ENCODE data around the gene TBC1D1.

Gene TBC1D1

DNA sequence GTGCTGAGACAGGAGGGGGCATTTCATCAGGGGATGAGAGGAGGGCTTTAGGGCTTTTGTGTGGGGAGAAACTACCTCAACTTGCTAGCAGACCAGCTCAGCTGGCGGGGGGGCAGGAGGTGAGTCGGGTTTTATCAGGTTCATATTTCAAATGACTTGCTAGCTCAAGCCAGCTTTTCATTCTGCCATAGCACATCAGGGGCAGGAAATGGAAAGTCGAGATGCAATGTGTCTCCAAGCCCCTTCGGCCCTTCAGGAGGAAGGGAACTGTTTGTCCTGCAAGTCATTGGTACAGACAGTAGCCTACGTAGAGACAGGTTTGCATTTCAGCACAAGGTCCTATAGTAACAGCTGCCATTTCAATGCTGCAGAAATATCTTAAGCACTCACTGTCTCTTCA is 263.4 kb downstream of the TBC1D1 start:
- no peak for DNase-seq

DNA sequence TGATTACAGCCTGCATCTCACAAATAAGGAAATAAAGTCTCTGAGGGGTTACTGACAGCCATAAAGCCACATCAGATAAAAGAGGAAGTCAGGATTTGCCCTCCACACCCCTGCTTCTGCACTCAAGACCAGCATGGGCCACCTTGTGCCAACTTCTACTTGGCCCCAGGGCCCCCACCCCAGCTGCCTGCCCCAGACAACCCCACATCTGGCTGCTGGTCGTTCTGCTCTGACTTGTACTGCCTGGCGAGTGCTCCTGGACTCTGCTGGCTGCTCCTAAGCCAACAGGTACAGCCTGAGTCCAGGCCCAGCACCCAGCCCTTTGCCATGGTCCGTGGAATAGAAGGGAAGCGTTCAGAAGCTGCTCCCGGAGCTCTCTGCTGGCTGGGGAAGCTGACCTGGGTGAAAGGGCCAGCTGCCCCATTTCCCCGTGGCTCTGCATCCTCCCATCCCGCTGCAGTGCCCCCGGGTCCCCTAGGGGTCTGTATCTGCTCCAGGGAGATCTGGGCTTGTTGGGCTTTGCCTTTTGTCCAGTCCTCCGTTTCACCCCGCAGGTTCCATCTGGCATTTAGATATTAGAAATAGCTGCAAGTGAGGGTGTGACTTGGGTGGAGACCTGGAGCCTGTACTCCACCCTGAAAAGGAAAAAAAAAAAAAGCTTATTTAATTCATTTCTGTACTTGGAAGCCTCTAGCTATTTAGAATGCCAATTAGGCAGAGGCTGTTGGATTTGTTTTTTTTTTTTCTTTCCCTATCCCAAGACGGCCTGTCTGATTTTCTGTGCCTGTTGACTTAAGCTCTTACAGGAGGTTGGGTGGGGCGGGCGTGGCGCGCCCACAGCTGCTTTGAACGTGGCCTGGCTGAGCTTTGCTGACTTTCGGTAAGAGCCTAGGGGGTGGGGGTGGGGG is 264.1 kb downstream of the TBC1D1 start:
- DNase-seq = no peak

DNA sequence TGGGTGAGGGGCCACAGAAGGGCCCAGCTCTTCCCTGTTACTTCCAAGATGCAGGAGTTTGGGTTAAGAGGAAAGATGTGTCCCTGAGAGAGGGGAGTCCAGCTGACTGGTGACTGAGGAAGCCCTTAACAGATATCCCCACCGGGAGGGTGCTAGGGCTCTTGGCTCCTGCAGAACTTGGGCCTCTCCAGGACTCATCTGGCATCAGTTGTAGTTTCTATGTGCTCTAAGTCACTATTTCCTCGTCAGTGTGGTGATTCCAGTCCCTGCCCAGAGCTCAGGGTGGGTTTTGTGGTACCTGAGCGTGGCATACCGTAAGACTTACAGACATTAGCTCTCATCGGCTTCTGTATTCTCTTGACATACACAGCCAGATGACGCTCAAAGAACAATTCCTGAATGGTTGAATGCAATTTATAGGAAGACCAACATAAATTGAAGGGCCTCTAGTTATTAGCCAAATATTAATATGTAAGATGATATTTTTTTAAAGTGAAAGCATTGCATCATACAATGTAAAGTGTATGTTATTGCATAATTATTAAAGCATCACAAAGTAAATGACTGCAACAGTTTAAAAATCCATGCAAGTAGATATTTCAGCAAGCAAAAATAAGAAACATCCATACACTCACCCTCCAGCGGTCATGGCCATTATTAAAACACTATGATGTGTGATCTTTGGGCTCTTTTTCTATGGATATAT is 264.9 kb downstream of the TBC1D1 start:
- no peak for DNase-seq

DNA sequence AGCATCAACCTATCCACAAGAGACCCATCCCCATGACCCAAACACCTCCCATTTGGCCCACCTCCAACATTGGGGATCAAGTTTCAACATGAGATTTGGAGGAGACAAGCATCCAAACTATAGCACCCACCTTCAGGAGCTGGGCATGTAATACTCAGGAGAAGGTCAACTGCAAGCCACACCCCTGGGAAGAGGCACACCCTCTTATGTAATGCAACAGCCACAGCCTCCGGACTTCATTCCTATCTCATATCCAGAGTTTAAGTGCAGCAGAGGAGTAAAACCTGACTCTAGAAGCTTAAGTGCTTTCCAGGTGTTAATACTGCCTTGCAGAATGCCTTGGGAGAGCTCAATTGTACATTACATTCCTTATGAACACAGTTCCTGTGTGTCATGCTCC is 266.7 kb downstream of the TBC1D1 start:
- DNase-seq = no peak

DNA sequence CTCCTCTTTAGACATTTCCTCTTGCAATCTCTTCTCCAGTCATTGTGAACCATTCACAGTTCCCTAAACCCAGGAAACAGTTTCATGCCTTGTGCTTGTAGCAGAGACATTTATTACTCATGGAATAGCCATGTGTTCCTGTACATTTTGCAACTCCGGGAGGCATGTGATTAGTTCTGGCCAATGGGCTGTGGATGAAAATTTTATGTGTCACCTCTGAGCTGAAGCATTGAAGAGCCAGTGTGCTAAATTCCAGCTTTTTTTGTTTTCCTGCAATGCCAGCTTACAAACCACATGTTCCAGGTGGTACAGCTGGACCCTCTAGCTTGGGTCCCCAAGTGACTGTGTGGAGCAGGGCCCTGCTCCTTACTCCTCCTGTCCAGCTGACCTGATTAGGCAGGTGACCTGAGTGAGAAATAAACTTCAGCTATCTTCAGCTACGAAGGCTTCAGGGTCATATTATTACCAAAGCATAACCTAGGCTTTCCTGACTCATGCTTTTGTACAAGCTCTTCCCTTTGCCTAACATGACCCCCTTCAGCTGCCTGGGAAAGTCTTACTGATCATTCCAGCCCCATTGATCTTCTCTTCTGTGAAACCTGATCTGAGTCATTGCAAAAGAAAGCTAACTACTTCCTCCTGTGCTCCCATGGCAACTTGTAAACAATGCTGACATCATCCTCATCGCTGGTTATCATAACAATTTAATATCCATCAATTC is 269.8 kb downstream of the TBC1D1 start:
- no peak for DNase-seq

DNA sequence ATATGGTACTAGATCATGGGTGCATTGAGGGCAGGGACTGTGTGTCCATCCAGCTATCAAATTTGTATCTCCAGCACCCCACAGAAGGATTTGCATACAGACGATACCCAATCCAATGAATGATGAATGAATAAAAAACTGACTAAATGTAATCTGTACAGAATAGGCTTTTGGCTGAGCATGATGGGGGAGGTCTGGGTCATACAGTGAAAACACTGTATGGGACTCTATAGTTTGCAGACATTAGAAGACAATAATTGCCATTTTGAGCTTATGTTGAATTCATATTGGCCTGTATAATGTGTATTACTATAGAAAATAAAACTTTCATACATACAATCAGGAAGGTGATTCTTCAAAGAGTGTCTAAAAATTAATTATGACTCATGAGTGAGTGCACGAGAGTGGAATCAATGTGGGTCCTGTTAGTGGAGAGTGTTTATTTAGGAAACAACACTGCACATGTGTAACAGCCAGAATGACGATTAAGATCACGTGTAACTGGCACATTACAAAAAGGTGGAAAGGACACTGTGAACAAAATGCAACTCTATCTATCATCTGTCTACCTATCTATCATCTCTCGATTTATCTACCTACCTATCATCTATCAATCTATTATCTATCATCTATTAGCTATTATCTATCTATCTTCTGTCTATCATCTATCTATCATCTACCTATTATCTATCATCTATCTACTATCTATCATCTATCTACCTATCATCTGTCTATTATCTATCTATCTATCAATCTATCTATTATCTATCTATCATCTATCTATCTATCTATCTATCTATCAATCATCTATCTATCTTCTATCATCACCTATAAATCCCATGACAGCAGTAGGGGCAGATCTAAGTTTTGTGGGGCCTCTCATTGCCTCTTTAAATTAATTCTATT is 270.6 kb downstream of the TBC1D1 start:
- DNase-seq = no peak

DNA sequence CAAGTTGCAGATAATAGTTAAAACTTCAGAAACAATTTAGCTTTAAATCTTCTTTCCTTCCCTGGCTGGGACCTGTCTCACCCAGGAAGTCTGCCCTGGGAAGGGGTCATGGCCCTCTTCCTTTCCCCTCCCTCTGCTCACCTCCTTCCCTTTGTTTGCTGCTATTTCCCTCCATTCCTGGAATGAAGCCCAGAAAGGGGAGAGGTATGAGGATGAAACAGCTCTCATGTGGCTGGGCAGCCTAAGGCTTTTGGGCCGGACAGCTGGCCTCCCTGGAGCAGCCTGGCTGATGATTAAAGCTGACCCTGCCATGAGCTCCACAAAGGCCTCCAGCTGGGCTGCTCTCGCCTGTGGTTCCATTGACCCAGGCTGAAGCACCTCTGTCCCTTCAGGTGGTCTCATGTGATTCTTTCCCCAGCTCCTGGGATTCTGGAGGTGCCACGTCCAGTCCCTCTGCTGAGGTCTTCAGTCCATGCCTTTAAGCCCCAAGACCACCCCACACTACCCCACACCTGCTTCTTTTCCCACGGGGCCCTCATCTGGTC is 271.4 kb downstream of the TBC1D1 start:
- no peak for DNase-seq

DNA sequence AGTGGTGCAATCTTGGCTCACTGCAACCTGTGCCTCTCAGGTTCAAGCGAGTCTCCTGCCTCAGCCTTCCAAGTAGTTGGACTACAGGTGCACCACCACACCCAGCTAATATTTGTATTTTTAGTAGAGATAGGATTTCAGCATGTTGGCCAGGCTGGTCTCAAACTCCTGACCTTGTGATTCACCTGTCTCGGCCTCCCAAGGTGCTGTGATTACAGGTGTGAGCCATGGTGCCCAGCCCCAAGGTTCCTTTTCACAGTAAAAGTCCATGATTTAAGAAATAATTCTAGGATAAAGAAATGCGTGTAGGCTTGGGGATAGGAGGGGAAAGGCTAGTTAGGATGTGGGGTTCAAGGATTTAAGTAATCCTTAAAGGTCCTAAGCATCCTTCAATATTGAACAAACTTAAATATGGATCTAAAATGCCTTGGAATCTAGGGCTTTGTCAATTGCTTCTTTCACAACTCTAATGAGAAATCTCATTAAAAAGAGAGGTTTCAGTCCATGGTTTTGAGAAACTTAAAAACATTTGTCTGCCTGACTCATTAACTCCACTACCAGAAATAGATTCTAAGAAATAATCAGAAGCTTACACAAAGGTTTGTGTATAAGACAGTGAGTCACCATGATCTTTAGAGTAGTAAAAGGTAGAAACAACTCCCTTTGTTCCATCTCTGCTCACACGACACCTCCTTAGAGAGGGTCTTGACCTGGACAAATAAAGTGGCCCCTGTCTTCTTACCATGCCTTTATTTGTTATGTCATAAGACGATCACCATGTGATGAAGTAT is 272.5 kb downstream of the TBC1D1 start:
- no peak for DNase-seq

DNA sequence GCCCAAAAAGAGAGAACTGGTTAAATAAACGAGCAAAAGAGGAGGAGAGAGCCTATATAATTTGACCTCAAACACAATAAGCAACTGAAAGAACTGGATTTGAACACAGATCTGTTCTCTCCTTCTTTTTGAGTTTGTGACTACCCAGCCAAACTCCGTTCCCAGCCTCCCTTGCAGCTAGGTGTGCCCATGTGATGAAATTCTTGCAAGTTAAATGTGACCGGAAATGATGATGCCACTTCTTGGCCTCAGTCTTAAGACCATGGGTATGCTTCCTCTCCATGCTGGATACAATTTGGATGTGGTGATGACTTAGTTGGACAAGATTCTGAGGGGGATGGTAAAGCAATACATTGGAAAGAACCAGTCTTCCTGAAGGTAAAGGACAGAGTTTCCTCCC is 273.5 kb downstream of the TBC1D1 start:
- DNase-seq = no peak

DNA sequence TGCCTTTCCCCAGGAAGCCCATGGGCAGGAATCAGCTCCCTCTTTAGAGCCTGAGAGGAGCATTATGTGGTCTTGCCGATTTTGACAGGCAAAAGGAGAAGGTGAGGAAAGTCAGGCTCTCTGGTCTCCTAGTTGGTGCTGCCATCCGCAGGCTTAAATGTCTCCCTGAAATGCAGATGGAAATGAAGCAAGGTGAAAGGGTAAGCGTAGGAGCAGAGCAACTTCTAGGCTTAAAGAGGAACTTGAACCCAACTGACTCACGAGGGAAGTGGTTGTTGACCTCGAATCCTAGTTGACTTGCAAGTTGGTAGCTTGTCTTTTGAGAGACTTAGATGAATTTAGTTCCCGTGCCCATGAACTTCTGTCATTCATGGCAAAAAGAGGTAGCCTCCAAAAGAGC is 275.2 kb downstream of the TBC1D1 start:
- no peak for DNase-seq

DNA sequence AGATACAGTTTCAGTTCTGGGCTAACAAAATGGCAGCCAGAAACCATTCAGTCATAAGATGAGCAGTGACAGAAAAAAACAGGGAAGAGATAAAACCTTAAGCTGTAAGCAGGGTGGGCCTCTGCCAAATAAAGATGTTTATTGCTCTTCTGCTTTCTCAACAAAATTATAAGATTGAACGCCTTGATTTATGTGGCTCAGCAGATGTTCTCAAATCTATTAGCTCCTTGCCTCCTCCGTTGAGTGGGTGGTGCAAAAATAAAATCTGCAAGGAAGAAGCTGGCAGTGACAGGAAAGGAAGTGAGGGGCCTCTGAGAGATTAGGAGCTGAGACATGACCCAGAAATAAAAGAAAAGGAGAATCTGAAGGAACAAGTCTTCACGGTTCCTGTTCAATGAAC is 275.9 kb downstream of the TBC1D1 start:
- DNase-seq = no peak

DNA sequence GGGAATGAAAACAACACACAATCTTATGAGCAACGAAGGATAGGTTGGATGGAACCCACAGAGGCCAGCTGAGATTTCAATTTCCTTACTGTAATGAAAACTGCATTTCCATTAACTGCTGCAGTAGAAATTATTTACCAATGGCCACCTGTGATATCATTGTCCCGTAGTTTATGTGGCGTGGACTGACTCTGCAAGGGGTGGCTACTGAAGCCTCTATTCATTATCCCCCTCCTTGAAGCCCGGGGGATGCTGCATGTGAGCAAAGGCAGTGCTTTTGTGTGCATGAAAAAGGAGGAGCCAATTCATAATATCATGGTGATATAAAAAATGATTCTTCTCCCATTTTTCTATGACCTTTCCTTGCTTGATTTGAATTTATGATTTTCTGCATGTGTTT is 277.1 kb downstream of the TBC1D1 start:
- DNase-seq = no peak

DNA sequence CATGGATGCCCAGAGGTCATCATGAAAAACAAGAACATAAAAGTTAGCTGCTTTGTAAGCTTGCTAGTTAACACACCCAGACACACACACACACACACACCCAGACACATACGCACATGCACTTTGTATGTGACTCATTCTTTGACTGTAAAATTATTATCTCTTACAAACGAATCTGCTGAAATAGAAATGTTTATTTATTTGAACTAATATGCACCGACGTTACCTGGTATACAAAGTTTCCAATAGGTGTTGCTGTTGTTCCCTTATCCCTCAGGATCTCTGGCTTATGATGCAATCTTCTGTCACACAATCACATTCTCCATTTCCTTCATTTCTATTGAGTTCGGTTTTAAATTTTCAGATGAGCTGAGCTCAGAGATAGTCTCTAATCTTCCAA is 278.6 kb downstream of the TBC1D1 start:
- no peak for DNase-seq

DNA sequence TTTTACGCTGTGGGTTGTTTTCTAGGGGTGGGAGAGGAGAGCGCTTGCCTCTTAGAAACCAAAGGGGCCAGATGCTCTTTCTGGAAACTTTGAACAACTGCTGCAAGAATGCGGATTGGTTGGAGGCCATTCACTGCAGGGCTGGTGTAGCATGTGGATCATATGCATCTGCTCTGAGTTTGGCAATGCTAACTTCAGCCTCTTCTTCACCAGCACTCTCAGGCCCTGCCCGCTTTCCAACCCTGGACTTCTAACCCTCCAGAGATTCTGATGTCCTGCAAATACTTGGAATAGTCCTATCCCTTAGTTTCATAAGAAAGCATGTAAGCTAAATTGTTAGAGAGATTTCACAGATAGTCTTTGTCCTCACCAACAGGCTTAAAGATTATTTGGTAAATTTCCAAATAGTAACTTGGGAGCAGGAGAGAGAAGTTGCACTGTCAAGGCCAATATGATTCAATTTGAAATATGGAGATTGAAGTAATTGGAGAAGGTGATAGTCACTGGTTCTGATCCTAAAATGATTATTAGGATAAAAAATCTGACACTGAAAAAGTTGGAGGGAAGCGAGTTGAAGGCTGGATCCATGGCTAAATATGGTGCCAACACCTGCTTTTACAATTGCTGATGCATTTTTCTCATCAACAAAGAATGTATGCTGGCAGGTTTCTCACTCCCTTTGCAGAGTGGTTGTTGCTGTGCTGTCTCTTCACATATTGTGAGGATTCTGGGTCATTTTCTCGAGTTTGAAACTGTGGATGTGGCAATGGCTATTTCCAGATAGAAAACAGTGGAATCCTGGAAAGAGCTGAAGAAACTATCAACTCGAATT is 279.7 kb downstream of the TBC1D1 start:
- DNase-seq = no peak

DNA sequence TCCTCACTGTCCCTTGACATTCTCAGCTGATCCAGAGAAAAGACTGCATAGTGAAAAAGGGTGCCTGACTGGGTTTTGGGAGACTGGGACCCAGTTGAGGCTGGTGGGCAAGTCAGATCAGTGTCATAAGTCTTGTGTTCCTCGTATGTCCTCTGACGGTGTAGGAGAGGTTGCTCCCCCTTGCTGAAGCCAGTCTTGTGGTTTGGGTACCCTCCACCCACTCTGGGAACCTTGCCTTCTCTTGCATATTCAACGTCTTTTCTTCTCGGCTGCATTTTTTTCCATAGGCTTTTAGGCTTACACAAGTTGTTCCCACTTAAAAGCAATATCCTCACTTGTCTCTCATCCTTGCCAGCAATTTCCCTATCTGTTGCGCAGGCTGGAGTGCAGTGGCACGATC is 281.2 kb downstream of the TBC1D1 start:
- DNase-seq = no peak

DNA sequence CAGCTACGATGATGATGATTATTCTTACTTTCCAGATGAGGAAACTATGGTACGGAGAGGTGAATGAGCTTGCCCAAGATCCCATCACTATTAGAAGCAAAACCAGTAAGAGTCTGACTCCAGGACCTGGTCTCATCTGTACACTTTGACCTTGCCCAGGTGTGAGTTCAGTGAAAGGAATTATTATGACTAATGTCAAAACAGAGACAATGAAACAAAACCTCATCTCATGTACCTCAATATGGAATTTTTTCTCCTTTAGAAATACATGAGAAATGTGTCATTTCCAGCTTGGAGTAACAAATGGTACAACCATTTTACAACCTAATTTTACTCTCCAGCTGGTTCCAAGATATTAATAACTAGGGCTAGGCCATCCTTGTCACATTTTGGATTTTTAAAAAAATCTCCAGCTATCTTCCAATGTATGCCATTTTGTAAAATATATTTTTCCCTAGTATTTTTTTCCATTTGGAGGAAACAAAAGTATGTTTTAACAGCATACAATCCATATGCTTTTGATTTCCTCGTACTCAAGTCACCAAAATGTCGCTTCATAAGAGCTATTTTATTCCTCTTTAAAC is 283.1 kb downstream of the TBC1D1 start:
- no peak for DNase-seq

DNA sequence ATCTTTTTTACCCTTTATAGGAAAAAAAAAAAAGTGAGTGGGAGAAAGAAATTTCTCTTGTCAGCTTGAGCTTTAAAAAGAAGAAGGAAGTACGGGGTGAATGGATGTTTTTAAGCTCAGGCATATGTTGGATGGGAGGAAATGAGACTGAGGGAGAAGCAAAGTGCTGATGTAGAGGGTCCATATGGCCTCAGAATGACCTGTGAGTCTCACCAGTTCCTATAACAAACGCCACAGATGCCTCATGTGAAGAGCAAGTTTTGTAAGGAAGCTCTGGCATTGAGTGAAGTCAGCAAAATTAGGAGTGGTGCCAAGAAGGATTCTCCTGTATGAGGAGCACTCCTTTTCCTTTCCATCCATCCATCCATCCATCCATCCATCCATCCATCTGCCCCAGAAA is 283.9 kb downstream of the TBC1D1 start:
- no peak for DNase-seq

DNA sequence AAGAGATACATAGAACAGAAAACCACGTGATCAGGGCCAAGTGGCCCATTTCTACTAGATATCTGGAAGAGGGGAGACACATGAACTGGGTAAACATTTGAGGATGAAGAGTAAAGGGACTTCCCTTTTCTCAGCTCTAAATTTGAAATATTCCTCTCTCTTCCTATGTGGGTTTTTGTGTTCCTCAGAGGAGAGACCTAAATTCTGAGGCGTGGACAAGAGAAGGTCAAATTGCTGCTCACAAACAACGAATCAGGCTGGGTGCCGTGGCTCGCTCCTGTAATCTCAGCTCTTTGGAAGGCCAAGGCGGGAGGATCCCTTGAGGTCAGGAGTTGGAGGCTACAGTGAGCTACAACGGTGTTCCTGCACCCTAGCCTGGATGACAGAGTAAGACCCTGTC is 285.3 kb downstream of the TBC1D1 start:
- no peak for DNase-seq

DNA sequence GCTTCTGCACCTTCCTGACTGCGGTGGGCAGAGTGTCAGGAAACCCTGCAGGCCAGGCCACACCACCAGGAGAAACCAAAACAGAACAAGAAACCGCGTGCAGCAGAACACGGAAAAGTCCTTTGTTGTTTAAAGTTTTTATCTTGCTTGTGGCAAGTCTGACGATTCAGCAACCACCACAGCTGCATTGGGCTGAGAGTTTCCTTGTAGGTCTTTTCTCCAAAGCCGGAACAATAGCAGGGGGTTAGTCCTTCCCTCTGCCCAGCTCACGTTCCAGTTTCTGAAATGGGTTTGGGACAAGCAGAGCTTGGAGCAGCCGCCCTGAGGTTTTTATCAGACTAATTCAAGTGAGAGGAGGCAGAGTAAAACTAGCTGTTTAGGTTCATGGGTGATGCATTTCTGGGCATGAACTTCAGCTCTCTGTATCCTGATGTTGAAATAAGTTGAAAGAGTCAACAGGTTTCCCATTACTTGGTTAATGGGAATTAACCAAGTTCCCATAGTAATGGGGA is 286.2 kb downstream of the TBC1D1 start:
- DNase-seq = no peak

Measured in hippocampal formation (tissue), 2 donors.